ENCODE results near the gene AFAP1. TPM values are rescaled to one million over a fixed set of nuclear protein-coding genes. Genes with fewer than 3 reads are reported as not detected.

The AFAP1 gene
- total and polyA plus RNA-seq, 2 donors from 2014 or later = 2.6 to 26.3 TPM

- intact Hi-C loops (cut with DNase I) = no loop called here
- H3K4me3 ChIP-seq (ENCODE audit: low read length in 3 of 3) = no peak overlapping the region
- no peak for TF ChIP-seq CTCF (IDR thresholded peaks at IDR 0.05; ENCODE audit: borderline replicate concordance, extremely low read depth, insufficient read depth)
- H3K36me3 ChIP-seq (ENCODE audit: control insufficient read depth in 2 of 3, insufficient read depth in 3 of 3, low read length in 3 of 3) = no peaks in the 10 kb centered on the region
- H3K4me1 ChIP-seq (ENCODE audit: control insufficient read depth in 2 of 3, insufficient read depth in 2 of 3, low read depth in 1 of 3, low read length in 3 of 3) = peaks cover 8 to 12% (median 11%) of the 10 kb centered on the region in 3 donors
- DNase-seq (no peak), FAIRE-seq (no peak)
- no peaks in the 10 kb centered on the region for H3K9me3 ChIP-seq (ENCODE audit: control insufficient read depth in 2 of 3, insufficient read depth in 1 of 3, low read length in 3 of 3)
- H3K27ac ChIP-seq (ENCODE audit: low read depth in 2 of 2, low read length in 2 of 2) = no peak overlapping the region
- H3K27me3 ChIP-seq (ENCODE audit: control insufficient read depth, insufficient read depth, low read length) = no peaks in the 10 kb centered on the region
- H3K9ac ChIP-seq (ENCODE audit: low read length in 3 of 3) = peak overlapping the region in 1 of 3 donors; percentile 2
These were observed 118.2 kb downstream of the AFAP1 start for GRCh38 chr4:7821245-7822136.

- FAIRE-seq = no peak
- intact Hi-C loops (cut with DNase I) = no loop called here
- no peak for TF ChIP-seq CTCF (IDR thresholded peaks at IDR 0.05; ENCODE audit: borderline replicate concordance, extremely low read depth, insufficient read depth)
- no peaks in the 10 kb centered on the region for H3K9me3 ChIP-seq (ENCODE audit: control insufficient read depth in 2 of 3, insufficient read depth in 1 of 3, low read length in 3 of 3)
- H3K27ac ChIP-seq (ENCODE audit: low read depth in 2 of 2, low read length in 2 of 2) = no peak overlapping the region
- H3K4me3 ChIP-seq (ENCODE audit: low read length in 3 of 3) = no peak overlapping the region
- no peak overlapping the region for H3K9ac ChIP-seq (ENCODE audit: low read length in 3 of 3)
- no peaks in the 10 kb centered on the region for H3K27me3 ChIP-seq (ENCODE audit: control insufficient read depth, insufficient read depth, low read length)
- peaks cover 0 to 2% (median 0%) of the 10 kb centered on the region in 3 donors for H3K36me3 ChIP-seq (ENCODE audit: control insufficient read depth in 2 of 3, insufficient read depth in 3 of 3, low read length in 3 of 3)
- DNase-seq = no peak
- H3K4me1 ChIP-seq (ENCODE audit: control insufficient read depth in 2 of 3, insufficient read depth in 2 of 3, low read depth in 1 of 3, low read length in 3 of 3) = peaks cover 8 to 12% (median 11%) of the 10 kb centered on the region in 3 donors
These were observed 119.4 kb downstream of the AFAP1 start for GRCh38 chr4:7820031-7820818.

- Histone ChIP-seq H3K27ac (ENCODE audit: low read depth in 2 of 2, low read length in 2 of 2) (no peak overlapping the region), H3K9ac (ENCODE audit: low read length in 3 of 3) (no peak overlapping the region), H3K36me3 (ENCODE audit: control insufficient read depth in 2 of 3, insufficient read depth in 3 of 3, low read length in 3 of 3) (peaks cover 0 to 4% (median 3%) of the 10 kb centered on the region in 3 donors), H3K4me1 (ENCODE audit: control insufficient read depth in 2 of 3, insufficient read depth in 2 of 3, low read depth in 1 of 3, low read length in 3 of 3) (peaks cover 8 to 12% (median 11%) of the 10 kb centered on the region in 3 donors), H3K27me3 (ENCODE audit: control insufficient read depth, insufficient read depth, low read length) (no peaks in the 10 kb centered on the region), H3K9me3 (ENCODE audit: control insufficient read depth in 2 of 3, insufficient read depth in 1 of 3, low read length in 3 of 3) (no peaks in the 10 kb centered on the region), H3K4me3 (ENCODE audit: low read length in 3 of 3) (no peak overlapping the region)
- DNase-seq (no peak), FAIRE-seq (no peak)
- no peak for TF ChIP-seq CTCF (IDR thresholded peaks at IDR 0.05; ENCODE audit: borderline replicate concordance, extremely low read depth, insufficient read depth)
- intact Hi-C loops (cut with DNase I) = no loop called here
These were observed 120.2 kb downstream of the AFAP1 start for GRCh38 chr4:7819446-7819845.

Measured in kidney (tissue), 14 donors.